ENCODE results near the gene TRAPPC2B. TPM values are rescaled to one million over a fixed set of nuclear protein-coding genes. Genes with fewer than 3 reads are reported as not detected.
A peak's percentile ranks its signal among the peaks of the same experiment; 100 is the strongest.

Gene TRAPPC2B
- total RNA-seq, 1 donor from 2014 or later, result 12.3 TPM

GRCh38 chr19:57389730-57390598, 26.6 kb downstream of the TRAPPC2B start, which contains the start of gene ZNF548:
TSS of gene ZNF548 (plus strand) at chr19:57389854. CDS start at chr19:57390100, 246 bp downstream.
- Mint-ChIP-seq H3K4me1 (ENCODE audit: unreplicated experiment) (peaks cover 12% of the 10 kb centered on the region), H3K27me3 (no peaks in the 10 kb centered on the region), H3K36me3 (peaks cover 31% of the 10 kb centered on the region), H3K9me3 (no peaks in the 10 kb centered on the region), H3K27ac (peak within 1 kb of the TSS; percentile 98), H3K4me3 (peak within 1 kb of the TSS; percentile 97)
- TF ChIP-seq CTCF (conservative IDR thresholded peaks at IDR 0.05), result peak; percentile 57
- DNase-seq (ENCODE audit: extremely low spot score, unreplicated experiment), result peak; percentile 96

- peaks cover 21% of the 10 kb centered on the region for H3K9me3 Mint-ChIP-seq
- H3K4me3 Mint-ChIP-seq, result no peak overlapping the region
- DNase-seq (ENCODE audit: extremely low spot score, unreplicated experiment), result peak; percentile 42
- H3K27ac Mint-ChIP-seq, result no peak overlapping the region
- TF ChIP-seq CTCF (conservative IDR thresholded peaks at IDR 0.05), result no peak
- H3K27me3 Mint-ChIP-seq, result no peaks in the 10 kb centered on the region
- peaks cover 76% of the 10 kb centered on the region for H3K36me3 Mint-ChIP-seq
- H3K4me1 Mint-ChIP-seq (ENCODE audit: unreplicated experiment), result peaks cover 5% of the 10 kb centered on the region
Measured at GRCh38 chr19:57395710-57396109, 32.4 kb downstream of the TRAPPC2B start.

GRCh38 chr19:57398868-57399267, 35.5 kb downstream of the TRAPPC2B start:
- H3K4me3 Mint-ChIP-seq, result no peak overlapping the region
- H3K4me1 Mint-ChIP-seq (ENCODE audit: unreplicated experiment), result no peaks in the 10 kb centered on the region
- H3K36me3 Mint-ChIP-seq, result peaks cover 77% of the 10 kb centered on the region
- H3K27me3 Mint-ChIP-seq, result no peaks in the 10 kb centered on the region
- no peak for TF ChIP-seq CTCF (conservative IDR thresholded peaks at IDR 0.05)
- no peak overlapping the region for H3K27ac Mint-ChIP-seq
- no peak for DNase-seq (ENCODE audit: extremely low spot score, unreplicated experiment)
- peaks cover 21% of the 10 kb centered on the region for H3K9me3 Mint-ChIP-seq

GRCh38 chr19:57403737-57404563, 40.6 kb downstream of the TRAPPC2B start:
- Mint-ChIP-seq H3K27ac (no peak overlapping the region), H3K27me3 (no peaks in the 10 kb centered on the region), H3K9me3 (peaks cover 5% of the 10 kb centered on the region), H3K4me3 (no peak overlapping the region), H3K36me3 (peaks cover 26% of the 10 kb centered on the region), H3K4me1 (ENCODE audit: unreplicated experiment) (no peaks in the 10 kb centered on the region)
- TF ChIP-seq CTCF (conservative IDR thresholded peaks at IDR 0.05), result no peak
- no peak for DNase-seq (ENCODE audit: extremely low spot score, unreplicated experiment)

GRCh38 chr19:57406516-57407123, 43.3 kb downstream of the TRAPPC2B start:
- no peak for DNase-seq (ENCODE audit: extremely low spot score, unreplicated experiment)
- Mint-ChIP-seq H3K4me1 (ENCODE audit: unreplicated experiment) (peaks cover 10% of the 10 kb centered on the region), H3K9me3 (no peaks in the 10 kb centered on the region), H3K27me3 (no peaks in the 10 kb centered on the region), H3K27ac (peak overlapping the region; percentile 27), H3K36me3 (peaks cover 7% of the 10 kb centered on the region), H3K4me3 (no peak overlapping the region)
- peak; percentile 83 for TF ChIP-seq CTCF (conservative IDR thresholded peaks at IDR 0.05)

Measured in type B pancreatic cell (in vitro differentiated cells).